Measurements from ENCODE around the gene KDELR1.

The KDELR1 gene
- total RNA-seq = 38.5 to 101 (median 63.6) reads per million in 17 experiments

DNA sequence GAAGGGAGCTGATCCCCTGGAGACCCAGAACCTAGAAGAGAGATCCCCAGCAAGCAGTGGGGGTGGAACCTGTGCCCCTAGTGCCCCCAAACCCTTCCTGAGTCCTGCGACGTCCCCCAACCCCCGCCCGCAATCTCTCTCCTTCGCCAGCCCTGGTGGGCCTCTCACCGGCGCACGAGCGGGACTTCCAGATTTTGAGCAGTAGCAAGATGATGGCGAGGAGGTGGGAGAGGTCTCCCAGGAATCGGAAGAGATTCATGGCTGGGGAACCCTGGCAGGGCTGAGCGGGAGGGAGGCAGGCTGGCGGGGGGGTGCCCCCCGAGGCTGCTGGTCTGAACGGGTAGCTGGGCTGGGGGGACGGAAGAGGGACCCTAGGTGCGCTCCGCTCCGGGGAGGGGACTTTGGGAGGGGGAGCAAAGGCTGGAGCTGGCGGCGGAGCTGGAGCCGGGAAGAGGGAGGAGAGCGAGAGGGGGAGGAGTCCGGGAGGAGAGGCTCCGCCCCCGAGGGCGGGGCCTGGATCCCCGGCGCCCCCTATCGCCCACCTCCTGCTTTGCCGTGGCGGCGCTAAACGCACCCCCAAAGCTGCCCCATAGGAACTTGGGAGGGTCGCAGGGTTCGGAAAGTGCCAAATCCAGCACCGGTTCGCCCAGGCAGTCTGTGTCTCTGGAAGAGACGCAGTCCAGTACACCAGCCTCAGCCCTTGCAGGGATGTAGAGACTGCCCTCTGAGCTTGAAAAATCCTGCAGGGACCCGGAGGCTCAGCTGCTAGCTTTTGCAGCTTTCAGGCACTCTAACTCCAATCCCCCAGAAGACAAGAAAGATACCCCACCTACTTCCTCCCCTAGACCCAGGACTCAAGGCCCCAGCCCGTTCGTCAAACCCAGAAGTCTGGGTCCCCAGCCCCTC, at the start of gene KDELR1:
Gene KDELR1 (minus strand): TSS at position 452 of the 906 bp plus-strand sequence. CDS start 193 bp downstream, at position 259.
- peak; percentile 82 to 93 (median 89) for DNase-seq

GRCh38 chr19:48436586-48436985, 45.2 kb upstream of the KDELR1 start:
- DNase-seq = no peak

DNA sequence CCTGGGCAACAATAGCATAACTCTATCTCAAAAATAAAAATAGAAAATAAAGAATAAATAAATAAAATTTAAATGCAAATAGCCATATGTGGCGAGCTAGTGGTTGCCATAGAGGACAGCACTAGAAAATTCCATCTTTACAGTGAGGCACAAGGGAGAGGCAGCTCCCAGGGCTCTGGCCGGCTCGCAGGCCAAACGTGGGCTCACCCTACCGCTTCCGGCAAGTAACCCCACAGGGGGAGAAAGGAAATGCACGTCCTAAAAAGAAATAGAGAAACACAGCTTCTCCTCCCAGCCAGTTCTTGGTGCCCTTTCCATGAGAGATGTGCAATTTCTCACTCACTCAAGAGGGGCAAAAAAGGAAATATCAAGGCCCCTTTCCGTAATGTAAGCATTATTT, 42.0 kb upstream of the KDELR1 start:
- peak in 3 of 4 experiments; percentile 35 to 51 (median 35) for DNase-seq

GRCh38 chr19:48428670-48429069, 37.3 kb upstream of the KDELR1 start:
- no peak for DNase-seq

- DNase-seq = peak; percentile 53 to 78 (median 68)
Observed at GRCh38 chr19:48424694-48425219, 33.4 kb upstream of the KDELR1 start.

- no peak for DNase-seq
Observed at GRCh38 chr19:48421548-48421947, 30.2 kb upstream of the KDELR1 start.

DNA sequence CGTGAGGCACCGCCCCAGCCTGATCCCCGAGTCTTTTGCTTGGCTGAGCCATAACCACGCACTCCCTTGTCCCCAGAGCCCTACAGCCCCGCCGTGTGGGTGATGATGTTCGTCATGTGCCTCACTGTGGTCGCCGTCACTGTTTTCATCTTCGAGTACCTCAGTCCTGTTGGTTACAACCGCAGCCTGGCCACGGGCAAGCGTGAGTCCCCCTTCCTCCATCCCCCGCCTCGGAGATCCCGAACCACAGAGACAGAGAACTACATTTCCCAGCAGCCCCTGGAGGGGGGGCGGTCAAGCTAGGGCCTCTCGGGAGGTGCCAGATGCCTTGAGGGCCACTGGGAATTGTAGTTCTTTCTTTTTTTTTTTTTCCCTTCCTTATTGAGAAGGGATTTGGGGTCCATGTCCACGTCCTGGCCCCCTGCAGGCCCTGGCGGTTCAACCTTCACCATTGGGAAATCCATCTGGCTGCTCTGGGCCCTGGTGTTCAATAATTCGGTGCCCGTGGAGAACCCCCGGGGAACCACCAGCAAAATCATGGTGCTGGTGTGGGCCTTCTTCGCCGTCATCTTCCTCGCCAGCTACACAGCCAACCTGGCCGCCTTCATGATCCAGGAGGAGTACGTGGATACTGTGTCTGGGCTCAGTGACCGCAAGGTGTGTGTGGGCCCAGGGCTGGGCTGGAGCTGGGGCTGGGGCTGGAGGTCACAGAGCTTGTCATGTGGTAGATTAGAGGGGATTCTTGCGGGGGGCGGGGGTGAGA, 28.0 kb upstream of the KDELR1 start:
- peak; percentile 69 to 81 (median 74) for DNase-seq

- DNase-seq = no peak
Observed at GRCh38 chr19:48418317-48419064, 27.1 kb upstream of the KDELR1 start.

GRCh38 chr19:48417421-48417820, 26.1 kb upstream of the KDELR1 start:
- no peak for DNase-seq

DNA sequence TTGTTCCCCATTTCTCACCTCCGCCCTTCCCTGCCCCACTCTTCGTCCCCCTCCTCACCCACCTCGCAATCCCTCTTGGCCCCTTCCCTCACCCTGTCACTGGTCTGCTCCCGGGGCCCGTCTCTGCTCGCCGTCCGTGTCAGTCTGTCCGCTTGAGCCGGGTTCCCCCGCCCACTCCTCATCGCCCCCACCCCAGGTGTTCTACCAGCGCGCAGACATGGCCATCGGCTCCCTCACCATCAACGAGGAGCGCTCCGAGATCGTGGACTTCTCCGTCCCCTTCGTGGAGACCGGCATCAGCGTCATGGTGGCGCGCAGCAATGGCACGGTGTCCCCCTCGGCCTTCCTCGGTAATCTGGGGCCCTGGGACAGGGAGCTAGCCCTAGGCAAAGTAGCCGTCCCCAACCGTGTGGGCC, 24.5 kb upstream of the KDELR1 start:
- DNase-seq = no peak

DNA sequence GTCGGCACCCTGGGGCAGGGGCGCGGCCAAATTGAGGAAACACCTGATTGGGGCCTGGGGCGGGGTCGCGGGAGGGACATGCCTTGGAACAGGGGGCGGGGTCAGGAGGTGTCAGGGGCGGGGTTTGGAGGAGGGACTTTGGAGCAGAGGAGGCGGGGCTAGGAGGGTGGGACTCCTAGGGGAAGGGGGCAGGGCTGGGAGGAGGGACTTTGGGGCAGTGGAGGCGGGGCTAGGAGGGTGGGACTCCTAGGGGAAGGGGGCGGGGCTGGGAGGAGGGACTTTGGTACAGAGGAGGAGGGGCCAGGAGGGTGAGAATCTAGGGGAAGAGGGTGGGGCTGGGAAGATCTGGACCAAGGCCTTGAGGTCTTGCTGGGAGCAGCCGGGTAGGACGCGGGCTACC, 24.0 kb upstream of the KDELR1 start:
- DNase-seq = peak; percentile 86 to 96 (median 91)

DNA sequence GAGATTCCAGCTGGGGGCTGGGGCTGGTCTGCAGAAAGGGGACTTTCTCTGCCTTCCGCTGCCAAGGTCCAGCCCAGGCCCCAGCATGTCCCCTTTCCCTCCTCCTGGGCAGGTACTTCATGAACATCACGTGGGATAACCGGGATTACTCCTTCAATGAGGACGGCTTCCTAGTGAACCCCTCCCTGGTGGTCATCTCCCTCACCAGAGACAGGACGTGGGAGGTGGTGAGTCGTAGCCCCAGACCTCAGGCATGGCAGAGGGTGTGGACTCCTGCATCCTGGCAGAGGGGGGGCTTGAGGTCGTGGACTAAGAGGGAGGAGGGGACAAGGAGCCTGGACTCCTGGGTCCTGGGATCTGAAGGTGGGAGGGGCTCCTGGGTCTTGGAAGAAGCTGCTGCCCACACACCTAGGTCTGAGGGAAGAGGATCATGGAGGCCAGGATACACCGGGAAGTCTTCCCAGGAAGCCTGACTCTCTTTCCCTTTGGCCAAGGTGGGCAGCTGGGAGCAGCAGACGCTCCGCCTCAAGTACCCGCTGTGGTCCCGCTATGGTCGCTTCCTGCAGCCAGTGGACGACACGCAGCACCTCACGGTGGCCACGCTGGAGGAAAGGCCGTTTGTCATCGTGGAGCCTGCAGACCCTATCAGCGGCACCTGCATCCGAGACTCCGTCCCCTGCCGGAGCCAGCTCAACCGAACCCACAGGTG, 22.7 kb upstream of the KDELR1 start:
- no peak for DNase-seq

DNA sequence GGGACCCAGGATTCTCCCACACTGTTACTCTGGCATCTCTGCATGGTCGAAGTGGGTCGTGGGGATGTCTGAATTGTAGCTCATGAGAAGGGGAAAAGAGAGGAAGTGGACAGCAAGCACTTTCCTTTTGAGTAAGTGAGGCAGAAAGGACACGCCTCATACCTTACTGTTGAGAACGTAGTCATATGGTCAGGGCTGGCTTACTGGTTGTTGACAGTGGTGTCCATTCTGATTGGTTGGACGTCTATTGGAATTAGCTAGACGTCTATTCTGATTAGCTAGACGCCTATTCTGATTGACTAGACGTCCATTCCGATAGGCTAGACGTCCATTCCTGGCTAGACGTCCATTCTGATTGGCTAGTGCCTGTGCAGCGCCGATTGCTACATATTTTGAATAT, 14.5 kb upstream of the KDELR1 start:
- no peak for DNase-seq

DNA sequence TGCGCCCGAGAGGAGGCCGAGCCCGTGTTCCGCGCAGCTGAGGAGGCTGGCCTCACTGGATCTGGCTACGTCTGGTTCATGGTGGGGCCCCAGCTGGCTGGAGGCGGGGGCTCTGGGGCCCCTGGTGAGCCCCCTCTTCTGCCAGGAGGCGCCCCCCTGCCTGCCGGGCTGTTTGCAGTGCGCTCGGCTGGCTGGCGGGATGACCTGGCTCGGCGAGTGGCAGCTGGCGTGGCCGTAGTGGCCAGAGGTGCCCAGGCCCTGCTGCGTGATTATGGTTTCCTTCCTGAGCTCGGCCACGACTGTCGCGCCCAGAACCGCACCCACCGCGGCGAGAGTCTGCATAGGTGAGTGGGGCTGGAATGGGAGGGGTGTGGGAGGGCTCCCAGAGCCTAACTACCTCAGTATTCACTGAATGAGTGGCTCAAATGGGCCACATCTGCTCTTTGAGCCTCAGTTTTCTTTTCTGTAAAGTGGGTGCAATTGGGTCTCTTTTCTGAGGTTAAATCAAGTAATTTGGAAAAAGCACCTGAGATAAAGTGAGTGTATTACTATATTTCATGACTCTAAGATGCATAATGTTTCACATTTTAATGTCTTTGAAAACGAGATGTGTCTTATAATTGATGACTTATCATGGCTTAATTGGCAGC, 13.8 kb upstream of the KDELR1 start:
- DNase-seq = no peak

- peak; percentile 62 to 81 (median 78) for DNase-seq
Observed at GRCh38 chr19:48403606-48404005, 12.3 kb upstream of the KDELR1 start.

GRCh38 chr19:48401287-48401686, 9.9 kb upstream of the KDELR1 start:
- no peak for DNase-seq

DNA sequence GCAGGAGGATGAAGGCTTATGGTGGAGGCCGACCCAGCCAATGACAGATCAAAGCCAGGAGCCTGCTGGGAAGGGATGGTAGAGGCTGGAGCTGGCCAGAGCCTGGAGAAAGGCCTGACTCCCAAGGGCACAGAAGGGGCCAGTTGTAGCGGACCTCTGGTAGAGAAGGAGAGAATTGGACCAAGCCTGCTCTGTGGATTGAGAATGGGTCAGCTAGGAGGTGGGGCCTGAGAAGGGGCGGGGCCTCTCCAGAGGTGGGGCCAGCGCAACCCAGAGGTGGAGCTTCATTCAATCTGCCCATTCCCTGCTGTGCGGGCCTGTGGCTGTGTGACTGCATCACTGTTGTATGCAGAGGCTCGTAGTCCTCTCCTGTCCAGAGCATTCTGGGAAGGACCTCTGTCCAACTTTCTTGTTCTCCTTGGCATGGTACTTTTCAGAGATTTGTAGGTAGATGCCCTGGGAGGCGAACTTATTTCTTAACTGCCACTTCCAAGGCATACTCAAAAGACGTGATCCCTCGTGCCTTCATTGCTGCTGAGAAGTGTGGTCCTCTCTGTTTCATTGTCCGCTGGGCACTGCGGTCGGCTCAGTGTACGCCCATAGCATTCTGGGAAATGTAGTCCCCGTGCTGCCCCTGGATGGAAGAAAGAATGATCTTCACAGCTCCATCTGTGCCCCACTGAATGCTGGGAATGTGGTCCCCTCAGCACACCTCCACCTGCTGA, 8.8 kb upstream of the KDELR1 start:
- DNase-seq = no peak

DNA sequence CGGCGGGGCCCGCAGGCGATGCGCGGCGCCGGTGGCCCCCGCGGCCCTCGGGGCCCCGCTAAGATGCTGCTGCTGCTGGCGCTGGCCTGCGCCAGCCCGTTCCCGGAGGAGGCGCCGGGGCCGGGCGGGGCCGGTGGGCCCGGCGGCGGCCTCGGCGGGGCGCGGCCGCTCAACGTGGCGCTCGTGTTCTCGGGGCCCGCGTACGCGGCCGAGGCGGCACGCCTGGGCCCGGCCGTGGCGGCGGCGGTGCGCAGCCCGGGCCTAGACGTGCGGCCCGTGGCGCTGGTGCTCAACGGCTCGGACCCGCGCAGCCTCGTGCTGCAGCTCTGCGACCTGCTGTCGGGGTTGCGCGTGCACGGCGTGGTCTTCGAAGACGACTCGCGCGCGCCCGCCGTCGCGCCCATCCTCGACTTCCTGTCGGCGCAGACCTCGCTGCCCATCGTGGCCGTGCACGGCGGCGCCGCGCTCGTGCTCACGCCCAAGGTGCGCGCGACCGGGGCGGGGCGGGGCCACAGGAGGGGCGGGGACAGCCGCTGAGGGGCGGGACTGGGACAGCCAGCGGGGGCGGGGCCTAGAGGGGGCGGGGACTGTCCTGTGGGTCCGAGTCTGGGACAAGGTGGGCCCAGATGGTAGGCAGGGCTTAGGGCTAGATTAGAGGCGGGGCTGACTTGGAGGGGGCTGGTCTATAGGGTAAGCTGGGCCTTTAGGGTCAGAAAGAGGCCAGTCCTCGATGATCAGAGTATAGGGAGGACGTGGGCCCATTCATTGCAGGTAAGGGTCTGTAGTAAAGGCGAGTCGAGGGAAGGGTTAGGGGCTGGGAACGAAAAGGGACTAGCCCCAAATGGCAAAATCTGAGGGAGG, 7.3 kb upstream of the KDELR1 start:
- DNase-seq = peak; percentile 83 to 94 (median 86)

DNA sequence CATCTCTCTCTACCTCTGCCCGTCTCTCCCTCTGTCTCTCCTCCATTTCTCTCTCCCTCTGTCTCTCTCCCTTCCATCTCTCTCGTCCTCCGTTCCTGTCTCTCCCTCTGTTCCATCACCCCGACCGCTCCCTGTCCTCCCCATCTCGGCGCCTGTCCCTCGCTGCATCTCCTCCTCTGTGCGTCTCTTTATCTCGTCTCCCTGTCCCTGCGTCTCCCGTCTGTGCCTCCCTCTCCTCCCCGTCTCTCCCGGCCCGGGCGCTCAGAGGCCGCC, 6.7 kb upstream of the KDELR1 start:
- DNase-seq = no peak

Data from suppressor macrophage (primary cell).